HG02884 (cell line): Measurements from ENCODE around the gene SUPT4H1.

Source experiments
- ATAC-seq: cut with Tn5 transposase; IDR thresholded peaks from one replicate; pipeline ENCODE4 v1.9.1; 2021; ENCODE audit warnings: mild to moderate bottlenecking, moderate library complexity; ENCODE audit not compliant: unreplicated experiment

Gene SUPT4H1

DNA sequence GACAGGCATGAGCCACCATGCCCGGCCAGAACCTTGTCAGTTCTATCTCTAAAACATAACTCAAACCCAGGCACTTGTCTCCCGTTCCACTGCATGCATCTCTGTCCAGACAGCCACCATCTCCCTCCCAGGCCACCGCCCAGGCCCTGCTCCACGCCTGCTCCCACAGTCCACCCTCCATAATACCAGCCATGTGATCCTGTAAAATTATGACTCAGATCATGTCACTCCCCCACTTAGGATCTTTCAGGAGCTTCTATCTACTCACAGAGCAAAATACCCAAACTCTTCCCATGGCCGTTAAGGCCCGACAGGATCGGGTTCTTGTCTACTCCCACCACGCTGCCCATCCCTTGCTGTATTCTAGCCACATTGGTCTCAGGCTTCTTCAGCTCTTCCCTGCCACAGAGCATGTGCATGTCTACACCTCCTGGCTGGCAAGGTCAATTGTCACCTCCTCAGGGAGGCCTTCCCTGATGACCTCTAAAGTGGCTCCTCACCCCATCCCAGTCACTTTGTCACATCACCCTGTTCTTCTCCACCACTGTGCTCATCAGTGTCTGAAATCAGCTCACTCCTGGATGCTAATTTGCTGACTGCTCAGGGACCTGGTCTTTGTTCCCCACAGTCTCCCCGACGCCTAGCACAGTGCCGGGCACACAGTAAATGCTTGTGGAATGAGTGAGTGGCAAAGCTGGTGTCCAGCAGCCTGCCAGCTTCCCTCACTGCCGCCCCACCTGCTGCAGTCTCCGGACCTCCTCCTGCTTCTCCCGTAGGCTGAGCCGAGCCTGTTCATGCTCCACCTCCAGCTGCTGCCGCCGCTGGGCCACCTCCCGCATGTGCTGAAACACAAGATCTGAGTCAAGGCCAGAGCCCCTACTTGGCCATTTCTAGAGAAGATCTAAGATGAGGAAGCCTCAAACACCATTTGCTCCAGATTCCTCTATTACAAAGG, 30.2 kb downstream of the SUPT4H1 start:
- ATAC-seq: no peak

DNA sequence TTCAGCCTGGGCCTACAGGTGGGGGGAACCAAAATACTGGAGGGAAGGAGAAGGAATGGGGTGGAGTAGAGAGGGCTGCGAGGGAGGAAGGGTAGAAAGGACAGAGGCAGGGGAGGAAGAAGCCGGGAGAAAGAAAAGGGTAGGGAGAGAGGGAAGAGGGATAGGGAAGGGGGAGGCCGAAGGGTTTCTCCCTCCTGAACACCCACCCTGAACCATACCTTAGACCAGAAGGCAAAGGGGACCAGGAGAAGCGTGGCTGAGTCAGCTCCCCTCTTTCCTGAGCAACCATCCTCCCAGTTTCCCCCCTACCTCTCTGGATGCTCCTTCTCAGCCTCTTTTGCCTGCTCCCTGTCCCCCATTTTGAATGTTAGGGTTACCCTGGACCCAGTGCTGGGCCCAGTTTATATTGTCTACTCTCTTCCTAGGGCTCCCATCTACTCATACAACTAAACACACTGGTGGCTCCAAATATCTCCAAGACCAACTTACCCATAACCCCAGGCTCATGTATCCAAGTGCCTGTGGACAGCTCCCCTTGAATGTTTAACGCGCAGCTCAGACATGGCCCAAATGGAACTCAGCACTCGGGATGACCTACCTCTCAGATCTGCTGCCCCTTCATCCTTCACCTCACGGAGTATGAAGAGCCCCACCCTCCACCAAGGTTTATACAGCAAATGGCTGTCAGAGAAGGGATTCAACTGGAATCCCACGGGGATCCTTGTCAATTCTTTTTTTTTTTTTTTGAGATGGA, 31.3 kb downstream of the SUPT4H1 start:
- no peak for ATAC-seq

DNA sequence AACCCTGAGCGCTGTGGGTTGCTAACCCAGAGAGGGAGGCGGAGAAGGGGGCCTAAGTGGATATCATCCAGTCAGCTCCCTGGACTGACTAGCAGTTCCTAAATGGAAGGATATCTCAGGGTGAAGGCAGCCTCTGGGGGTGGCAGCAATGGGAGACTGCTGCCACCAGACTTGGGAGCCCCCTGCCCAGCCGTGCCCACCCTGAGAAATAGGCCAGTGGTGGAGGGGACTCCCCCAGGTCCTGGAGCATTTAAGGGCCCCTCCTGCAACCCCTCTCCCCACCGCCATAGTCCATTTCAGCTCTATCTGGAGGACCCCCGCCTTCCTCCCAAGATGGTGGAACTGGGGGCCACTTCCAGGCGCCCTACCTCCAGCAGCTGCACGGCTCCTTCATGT, 31.8 kb downstream of the SUPT4H1 start:
- ATAC-seq: no peak

DNA sequence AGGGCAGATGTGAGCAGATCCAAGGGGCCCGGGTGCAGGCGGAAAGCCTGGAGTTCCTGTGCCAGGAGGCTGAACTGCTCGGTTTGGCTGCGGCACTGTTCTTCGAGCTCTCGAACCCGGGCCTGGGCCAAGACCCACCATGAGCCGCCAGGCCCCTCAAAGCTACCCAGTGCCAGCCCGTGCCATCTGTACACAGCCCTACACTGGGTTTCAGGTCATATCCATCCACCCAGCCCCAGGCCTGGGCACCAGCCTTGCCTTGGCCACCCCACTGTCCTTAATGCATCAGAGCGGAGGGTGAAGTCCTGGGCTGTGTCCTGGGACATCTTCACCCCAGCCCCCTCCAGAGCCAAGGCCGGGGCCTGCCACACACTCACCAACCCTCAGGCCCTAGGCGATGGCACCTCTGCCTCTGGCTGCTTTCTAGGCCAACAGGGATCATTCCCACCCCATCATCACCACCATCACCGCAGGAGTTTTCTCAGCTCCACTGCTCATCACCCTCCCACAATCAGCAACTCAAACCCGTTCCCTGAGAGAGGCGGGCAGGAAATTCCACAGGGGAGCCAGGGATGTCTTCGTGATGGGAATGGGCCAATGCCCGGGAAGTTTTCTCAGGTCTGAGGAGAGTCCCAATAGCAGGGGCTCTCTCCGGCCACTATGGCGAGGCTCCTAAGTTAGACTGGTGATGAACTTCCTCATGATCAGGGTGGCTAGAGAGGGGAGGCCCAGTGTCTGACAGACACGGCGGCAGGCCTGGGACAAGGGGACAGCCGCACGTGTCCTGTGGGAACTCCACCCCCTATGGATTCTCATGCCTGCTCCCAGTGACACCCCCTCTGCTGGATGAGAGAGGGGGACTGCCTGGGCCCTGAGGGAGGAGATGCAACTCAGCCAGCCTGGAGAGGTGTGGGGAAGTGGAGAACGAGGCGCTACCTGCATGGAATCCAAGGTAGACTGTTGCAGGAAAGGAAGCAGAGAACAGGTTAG, 32.5 kb downstream of the SUPT4H1 start:
- no peak for ATAC-seq

DNA sequence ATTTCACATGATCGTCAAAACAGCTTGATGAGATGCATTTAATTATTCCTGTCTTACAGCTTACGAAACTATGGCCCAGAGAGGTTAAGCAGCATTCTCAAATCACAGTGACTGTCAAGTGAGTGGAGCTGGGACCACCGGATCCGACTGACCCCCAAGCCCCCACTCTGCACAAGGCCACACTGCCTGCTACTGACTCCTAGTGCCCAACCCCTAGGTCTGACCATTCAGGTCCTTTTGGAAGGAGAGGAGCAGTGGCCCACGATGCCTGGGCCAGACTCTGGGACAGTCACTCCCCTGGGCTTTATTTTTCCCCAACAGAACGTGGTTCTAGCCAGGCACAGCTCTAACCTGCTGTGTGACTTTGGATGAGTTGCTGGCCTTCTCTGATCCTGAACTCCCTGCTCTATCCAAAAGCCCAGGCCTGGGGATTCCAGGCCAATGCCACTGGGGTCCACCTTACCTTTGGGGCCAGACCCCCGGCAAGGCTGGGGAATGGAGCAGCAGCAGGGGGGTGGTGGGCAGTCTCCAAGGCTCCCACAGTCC, 33.3 kb downstream of the SUPT4H1 start:
- ATAC-seq: no peak

DNA sequence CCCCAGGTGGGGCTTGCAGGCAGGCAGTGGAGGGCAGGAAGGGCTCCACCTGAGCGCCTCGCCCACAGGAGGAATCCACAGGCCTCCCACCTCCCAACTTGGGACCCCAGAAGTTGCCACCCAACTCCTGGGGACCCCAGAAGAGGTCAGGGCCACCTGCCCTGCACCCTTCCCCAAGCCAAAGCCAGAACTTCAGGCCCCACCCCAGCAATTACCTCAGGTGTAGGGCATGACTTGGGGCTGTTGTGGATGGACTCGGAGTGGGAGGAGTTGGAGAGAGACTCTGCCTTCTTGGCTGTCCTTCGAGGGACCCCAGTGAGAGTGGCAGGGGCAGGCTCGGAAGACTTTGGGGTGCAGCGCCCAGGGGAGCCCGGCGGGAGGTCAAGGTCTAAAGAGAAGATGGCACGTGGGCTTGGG, 33.9 kb downstream of the SUPT4H1 start:
- ATAC-seq: no peak

DNA sequence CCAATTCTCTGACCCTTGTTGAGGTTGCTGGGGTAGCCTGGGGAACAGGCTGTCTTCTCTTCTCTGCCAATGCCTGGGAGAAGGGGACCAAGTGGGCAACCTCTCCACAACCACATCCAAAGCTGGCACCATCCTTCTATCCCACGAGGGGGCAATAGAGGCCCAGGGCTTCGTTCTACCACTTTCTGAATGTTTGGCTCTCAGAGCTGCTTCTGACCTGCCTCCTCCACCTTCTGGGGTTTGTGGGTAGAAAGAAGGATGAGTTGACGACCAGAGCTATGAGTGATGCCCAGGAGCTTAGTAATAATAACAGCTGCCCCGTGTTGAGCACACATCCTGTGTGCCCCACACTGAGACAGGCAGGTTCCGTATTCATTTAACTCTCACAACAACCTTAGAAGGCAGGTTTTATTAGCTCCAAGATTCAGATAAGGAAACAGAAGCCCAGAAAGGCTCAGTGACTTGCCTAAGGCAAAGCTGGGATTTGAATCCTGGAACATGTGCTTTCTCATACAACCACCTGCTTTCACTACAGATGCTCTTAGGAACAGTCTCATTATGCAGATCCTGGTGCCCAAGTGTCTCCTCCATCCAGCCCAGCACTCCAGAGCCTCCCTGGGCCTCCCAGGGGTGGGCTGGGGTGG, 34.5 kb downstream of the SUPT4H1 start:
- ATAC-seq: no peak

DNA sequence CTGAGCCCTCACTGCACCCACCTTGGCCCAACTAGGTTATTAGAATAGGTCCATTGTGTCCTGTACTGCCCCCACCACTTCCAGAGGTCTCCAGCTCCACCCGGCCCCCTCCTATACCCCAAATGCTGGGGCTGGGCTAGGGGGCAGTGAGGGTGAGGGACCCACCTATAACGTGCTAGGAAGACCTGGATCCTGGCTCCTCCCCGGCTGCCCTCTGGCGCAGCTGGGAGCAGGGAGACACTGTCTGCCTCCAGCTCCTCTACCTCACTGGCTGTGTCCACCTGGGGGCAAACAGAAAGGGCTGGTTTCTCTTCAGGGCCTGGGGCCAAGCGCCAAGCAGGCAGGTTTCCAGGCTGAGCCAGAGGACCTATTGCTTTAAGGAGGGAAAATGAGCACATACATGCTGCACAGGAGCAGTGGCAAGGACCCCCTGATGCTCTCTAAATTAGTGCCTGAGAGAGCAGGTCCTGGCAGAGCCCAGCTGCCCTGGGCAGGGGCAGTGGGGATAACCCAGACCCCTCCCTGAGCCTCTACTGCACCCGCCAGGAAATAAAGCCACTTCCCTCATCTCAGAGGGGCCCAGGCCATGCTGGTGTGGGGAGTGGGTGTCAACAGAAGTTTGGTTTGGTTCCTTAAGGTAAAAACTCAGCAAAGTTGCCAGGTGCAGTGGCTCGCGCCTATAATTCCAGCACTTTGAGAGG, 35.6 kb downstream of the SUPT4H1 start:
- no peak for ATAC-seq

DNA sequence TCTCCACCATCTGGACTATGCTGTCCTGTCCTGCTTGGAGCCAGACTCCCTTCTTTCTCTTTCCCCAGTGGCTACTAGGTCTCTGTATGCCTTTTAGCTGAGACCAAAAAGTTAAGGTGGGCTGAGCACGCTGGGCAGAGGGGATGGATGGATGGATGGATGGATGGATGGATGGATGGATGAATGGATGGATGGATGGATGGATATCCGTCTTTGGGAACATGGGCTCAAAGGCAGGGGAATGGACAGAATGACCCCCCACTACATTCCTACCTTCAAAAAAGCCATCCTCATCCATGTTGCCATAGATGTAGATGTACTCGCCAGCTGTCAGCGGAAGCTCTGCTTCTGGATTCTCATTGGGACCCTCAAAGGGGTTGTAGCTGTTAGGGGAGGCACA, 36.3 kb downstream of the SUPT4H1 start:
- no peak for ATAC-seq

DNA sequence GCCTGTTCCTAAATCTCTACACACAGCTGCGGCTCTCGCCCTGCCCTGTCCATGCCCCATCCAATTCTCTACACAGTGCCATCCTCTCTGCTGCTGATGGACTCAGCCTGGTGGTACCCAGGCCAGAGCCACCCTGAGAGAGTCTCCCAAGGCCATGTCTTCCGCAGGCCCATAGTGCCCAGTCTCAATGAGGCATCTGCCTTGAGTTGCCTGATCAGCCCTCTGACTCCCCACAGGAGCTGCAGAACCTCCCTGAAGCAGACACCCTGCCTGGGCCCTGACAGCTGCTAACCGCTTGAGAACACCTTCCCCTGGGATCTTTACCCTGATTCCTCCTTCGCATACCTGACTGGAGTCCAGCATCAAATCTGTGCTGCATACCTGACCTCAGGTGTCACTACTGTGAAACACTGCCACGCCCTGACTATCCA, 36.7 kb downstream of the SUPT4H1 start:
- no peak for ATAC-seq

DNA sequence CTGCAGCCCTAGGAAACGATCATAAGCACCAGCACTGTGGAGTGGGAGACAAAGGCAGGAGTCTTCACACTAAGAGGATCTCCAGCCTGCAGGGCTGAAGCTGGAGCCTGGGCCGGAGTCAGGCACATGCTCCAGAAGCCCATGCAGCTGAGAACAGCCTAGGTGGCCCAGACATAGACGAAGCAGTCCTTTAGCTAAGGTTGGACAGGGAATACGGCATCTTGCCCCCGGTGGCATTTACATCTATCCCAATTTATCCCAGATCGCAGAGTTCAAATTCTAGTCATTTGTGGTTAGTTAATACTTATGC, 37.3 kb downstream of the SUPT4H1 start:
- ATAC-seq: no peak

DNA sequence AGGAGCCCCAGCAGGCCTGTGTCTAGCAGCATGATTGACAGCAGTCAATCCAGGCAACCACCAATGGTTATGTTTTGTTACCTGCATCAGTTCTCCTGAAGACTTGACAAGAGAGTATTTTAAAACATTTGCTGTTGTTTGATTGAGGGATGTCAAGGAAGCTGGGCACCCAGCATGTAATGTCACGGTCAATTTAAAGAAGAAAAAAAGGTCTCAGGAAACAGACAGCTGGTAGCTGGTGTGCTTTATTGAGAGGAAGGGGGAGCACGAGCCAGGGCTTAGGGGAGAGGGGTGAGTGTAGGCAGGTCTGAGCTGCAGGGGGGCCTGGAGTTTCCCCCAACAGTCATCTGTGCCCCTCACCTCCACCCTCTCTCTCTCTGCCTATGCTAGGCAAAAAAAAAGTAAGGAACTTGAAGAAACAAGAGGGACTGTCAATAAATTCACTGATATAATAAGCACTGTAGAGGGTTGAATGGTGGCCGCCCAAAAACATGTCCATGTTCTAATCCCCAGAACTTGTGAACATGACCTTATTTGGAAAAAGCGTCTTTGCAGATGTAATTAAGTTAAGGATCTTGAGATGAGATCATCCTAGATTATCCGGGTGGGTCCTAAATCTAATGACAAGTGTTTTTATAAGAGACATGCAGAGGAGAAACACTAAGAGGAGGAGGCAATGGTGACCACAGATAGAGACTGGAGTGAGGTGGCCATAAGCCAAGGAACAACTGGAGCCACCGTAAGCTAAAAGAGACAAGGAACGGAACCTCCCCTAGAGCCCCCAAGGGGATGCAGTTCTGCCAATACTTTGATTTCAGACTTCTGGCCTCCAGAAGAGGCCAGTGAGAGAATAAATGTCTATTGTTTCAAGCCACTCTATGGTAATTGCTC, 37.9 kb downstream of the SUPT4H1 start:
- ATAC-seq: no peak

DNA sequence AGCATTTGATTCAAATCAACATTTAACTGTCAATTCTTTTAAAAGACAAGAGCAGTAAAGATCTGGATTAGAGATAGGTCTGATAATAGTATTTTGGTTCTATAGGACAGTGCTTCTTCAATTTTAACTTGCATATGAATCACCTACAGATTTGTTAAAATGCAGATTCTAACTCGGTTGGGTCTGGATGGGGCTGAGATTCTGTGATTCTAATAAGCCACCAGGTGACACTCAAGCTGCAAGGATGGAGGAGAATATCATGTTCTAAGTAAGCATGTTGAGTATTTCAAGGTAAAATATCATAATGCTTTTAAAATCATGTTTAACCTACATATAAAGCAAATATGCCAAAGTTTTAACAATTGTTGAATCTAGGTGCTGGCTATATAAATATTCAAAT, 39.2 kb downstream of the SUPT4H1 start:
- no peak for ATAC-seq

DNA sequence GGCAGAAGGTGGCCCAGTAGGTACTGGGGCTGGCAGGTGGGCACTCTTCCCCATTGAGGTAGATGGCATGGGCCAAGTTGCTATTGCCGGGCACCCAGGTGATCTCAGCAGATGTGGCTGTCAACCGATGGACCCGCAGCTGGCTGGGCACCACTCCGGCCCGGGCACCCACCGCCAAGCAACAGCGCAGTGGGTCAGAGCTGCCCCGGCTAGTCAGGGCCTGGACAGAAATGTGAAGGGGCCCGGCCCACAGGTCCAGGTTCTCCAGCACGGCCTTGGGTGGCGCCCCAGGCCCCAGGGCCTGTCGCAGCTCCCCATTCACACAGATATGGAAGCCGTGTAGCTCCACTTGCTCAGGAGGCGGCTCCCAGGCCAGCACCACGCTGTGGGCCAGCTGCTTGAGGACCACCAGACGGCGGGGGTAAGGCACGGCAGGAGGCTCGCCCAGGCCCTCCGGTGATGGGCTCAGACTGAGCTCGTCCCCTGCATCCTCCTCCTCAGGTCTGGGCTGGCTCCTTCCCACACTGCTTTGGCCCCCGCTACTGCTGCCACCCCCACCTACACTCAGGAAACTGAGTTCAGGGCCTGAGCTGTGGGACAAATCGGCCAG, 39.9 kb downstream of the SUPT4H1 start:
- no peak for ATAC-seq

DNA sequence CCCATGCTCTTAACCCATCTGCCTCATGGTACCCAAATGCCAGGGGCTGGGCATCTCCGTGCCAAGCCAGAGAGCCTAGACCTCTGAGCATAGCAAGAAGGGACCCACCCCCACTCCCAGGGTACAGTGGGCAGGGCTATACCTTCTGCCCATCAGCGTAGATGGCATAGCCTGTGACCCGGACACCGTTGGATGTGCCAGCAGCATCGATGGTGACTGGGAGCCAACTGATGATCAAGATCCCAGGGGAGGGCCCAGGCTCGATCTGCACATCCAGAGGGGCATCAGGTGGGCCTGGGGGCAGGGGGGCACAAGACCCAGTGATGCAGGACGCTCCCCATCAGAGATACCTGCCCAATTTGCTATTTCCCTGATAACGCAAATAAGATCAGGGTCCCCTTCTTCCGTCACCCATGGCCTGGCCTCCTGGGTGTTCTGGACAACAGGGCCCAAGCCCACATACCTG, 40.5 kb downstream of the SUPT4H1 start:
- no peak for ATAC-seq

DNA sequence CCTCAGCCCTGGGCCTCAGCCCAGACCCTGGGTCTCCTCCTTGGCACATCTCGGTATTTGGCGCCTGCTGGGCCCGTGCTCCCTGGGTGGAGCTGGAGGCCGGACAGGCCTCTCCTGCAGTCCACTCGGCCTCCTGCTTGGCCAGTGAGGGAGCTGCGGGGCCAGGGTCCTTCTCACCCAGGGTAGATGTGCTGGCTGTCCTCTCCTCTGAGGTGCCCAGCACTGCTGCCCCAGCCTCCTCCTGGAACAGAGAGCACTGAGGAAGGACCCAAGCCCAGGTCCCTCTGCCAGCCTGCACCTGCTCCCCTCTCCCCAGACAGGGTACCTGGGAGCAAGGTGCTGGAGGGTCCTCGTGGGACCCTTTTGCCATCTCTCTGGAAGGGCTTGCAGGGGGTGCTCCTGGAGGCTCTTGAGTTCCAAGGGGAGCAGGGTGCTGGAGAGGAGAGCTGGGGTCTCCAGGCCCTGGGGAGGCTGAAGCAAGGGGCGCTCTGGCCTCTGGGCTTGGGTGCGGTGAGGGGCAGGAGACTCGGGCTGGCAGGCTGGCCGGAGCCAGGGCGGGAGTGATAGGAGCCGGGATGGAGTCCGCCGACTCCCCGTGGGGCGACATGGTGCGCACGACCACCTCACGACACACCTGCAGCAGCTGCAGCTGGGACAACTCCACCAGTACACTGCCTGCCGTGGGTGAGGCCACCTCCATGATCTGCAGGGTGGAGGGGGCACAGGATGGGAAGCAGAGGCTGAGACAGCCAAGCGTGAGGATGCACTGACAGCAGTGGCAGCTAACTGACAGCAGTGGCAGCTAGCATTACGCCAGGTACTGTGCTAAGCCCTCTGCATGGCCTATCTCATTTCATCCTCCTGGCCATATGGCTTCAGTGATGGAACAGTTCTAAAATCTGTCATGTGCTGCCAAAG, 41.2 kb downstream of the SUPT4H1 start:
- ATAC-seq: no peak

DNA sequence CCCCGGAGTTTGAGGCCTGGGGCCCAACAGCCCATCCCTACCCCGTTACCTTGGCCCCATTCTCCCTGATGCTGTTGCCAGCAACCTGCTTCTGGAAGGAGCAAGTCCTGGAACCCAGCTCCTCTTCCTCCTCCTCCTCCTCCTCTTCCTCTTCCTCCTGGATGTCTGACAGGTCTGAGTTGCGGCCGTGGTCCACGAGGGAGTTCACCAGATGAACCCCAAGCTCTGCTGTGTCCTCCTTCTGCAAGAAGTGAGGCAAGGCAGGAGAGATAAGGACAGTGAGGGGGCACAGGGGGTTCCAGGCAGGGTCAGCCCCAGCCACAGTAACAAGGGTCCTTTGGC, 42.1 kb downstream of the SUPT4H1 start:
- ATAC-seq: no peak
